Smooth muscle cell of the brain vasculature (primary cell): ENCODE data around the gene DDX24.

Experiments used
- DNase-seq: peaks from one replicate; pipeline ENCODE4 v3.0.0-alpha.2; 2012; ENCODE audit warnings: low read depth, low spot score

Gene DDX24

GRCh38 chr14:94010625-94011024 is 70.4 kb downstream of the DDX24 start:
- no peak for DNase-seq

- no peak for DNase-seq
These were observed 71.2 kb downstream of the DDX24 start for GRCh38 chr14:94009767-94010166.

- DNase-seq, result no peak
These were observed 72.8 kb downstream of the DDX24 start for GRCh38 chr14:94008234-94008633.

- no peak for DNase-seq
These were observed 75.5 kb downstream of the DDX24 start for GRCh38 chr14:94005324-94006073.

- DNase-seq, result no peak
These were observed 77.0 kb downstream of the DDX24 start for GRCh38 chr14:94004015-94004414.

- no peak for DNase-seq
These were observed 77.6 kb downstream of the DDX24 start for GRCh38 chr14:94003397-94003796.

GRCh38 chr14:94001501-94002396 is 79.3 kb downstream of the DDX24 start:
- DNase-seq, result peak; percentile 43

- DNase-seq, result no peak
These were observed 80.0 kb downstream of the DDX24 start for GRCh38 chr14:94001016-94001415.

- DNase-seq, result no peak
These were observed 80.7 kb downstream of the DDX24 start for GRCh38 chr14:94000267-94000666.

- no peak for DNase-seq
These were observed 81.4 kb downstream of the DDX24 start for GRCh38 chr14:93999573-93999972.

- no peak for DNase-seq
These were observed 82.1 kb downstream of the DDX24 start for GRCh38 chr14:93998871-93999403.
